HCT116 (cell line): ENCODE measurements around the gene FAM193A. TPM values are rescaled to one million over a fixed set of nuclear protein-coding genes. Genes with fewer than 3 reads are reported as not detected.

Experiments used
- ATAC-seq: fragments of 200-7000 bp; cut with Tn5 transposase; 2 replicates; pipeline ENCODE4 v1.9.1; 2020; ENCODE audit warnings: mild to moderate bottlenecking, moderate library complexity
- BruUV-seq: library from RNA; stranded (reverse); fragments of 400-500 nt; replicated peaks from 2 replicates; lab custom pipeline; 2021; lab: Mats Ljungman, UMichigan
- CTCF ChIA-PET: fragments of 300-600 bp; sonication (Branson Sonifier 250); formaldehyde crosslinking; loops from one replicate; lab custom pipeline; 2021; ENCODE audit warnings: antibody characterized with exemption; lab: Charles Lee
- POLR2A ChIA-PET: fragments of 300-600, 350-600 bp; sonication (Branson Sonifier 250); formaldehyde crosslinking; loops from one replicate; lab custom pipeline; 2021; ENCODE audit warnings: antibody characterized with exemption; lab: Charles Lee
- RAD21 ChIA-PET, 2 experiments: fragments of 300-600 bp; sonication (Branson Sonifier 250); formaldehyde crosslinking; loops; one replicate each; lab custom pipeline; 2023; ENCODE audit warnings: low total read pairs in 2 of 2; ENCODE audit not compliant: uncharacterized antibody in 2 of 2, unreplicated experiment in 2 of 2, low non-redundant PET in 1 of 2; lab: Charles Lee
- DNase-seq: peaks from one replicate; pipeline ENCODE4 v3.0.0-alpha.2; 2010; ENCODE audit warnings: low read depth, low spot score
- H2AFZ ChIP-seq: fragments of 200-600 bp; shearing (Covaris generic), sonication (generic); 2 replicates; pipeline ENCODE4 v1.6.1; 2017; ENCODE audit warnings: low read depth, mixed run types, mixed read lengths, antibody characterized with exemption, low read length; ENCODE audit not compliant: poor library complexity, severe bottlenecking
- H3K27ac ChIP-seq: 2 replicates; pipeline ENCODE4 v1.5.1; 2012; ENCODE audit warnings: low read depth, low read length
- H3K27me3 ChIP-seq: fragments of 200-600 bp; sonication (generic); 2 replicates; pipeline ENCODE4 v1.6.1; 2016; ENCODE audit warnings: mixed run types, low read length, mixed read lengths; ENCODE audit not compliant: insufficient read depth
- H3K36me3 ChIP-seq, 2 experiments: fragments of 200-500 bp in 1 of 2; fragments of 200-600 bp in 1 of 2; sonication (Bioruptor generic) in 1 of 2; sonication (generic) in 1 of 2; 2 replicates each; pipeline versions ENCODE4 v1.5.1 to v1.6.1; 2014 to 2016; ENCODE audit warnings: low read length in 2 of 2, inconsistent platforms in 1 of 2, mixed read lengths in 1 of 2, mixed run types in 1 of 2; ENCODE audit not compliant: insufficient read depth in 2 of 2, control insufficient read depth in 1 of 2
- H3K4me1 ChIP-seq, 2 experiments: fragments of 200-600 bp in 1 of 2; sonication (generic) in 1 of 2; 2 replicates each; pipeline versions ENCODE4 v1.5.1 to v1.6.1; 2012 to 2017; ENCODE audit warnings: low read length in 2 of 2, inconsistent platforms in 1 of 2, mild to moderate bottlenecking in 1 of 2, mixed read lengths in 1 of 2, mixed run types in 1 of 2, moderate library complexity in 1 of 2; ENCODE audit not compliant: insufficient read depth in 2 of 2, control insufficient read depth in 1 of 2
- H3K4me2 ChIP-seq: fragments of 200-600 bp; sonication (generic); 2 replicates; pipeline ENCODE4 v1.6.1; 2017; ENCODE audit warnings: mixed run types, low read length, mixed read lengths
- H3K4me3 ChIP-seq, 2 experiments: fragments of 200-600 bp in 1 of 2; sonication (generic) in 1 of 2; replicated peaks in 1 of 2; 2 replicates each; pipeline ENCODE4 v1.5.1; 2011 to 2016; ENCODE audit warnings: low read length in 2 of 2, control low read depth in 1 of 2, low read depth in 1 of 2, mild to moderate bottlenecking in 1 of 2, mixed read lengths in 1 of 2, mixed run types in 1 of 2
- H3K79me2 ChIP-seq: fragments of 200-600 bp; sonication (generic); 2 replicates; pipeline ENCODE4 v1.6.1; 2017; ENCODE audit warnings: mild to moderate bottlenecking, mixed run types, low read length, moderate library complexity, mixed read lengths; ENCODE audit not compliant: insufficient read depth
- H3K9ac ChIP-seq: fragments of 200-600 bp; sonication (generic); 2 replicates; pipeline ENCODE4 v1.6.1; 2016; ENCODE audit warnings: low read length, mixed read lengths
- H3K9me2 ChIP-seq: fragments of 200-600 bp; sonication (generic), shearing (Covaris generic); 2 replicates; pipeline ENCODE4 v1.6.1; 2017; ENCODE audit warnings: mixed run types, mild to moderate bottlenecking, moderate library complexity; ENCODE audit not compliant: insufficient read depth
- H3K9me3 ChIP-seq, 2 experiments: fragments of 200-500 bp in 1 of 2; fragments of 200-600 bp in 1 of 2; sonication (Bioruptor generic) in 1 of 2; sonication (generic) in 1 of 2; 2 replicates each; pipeline ENCODE4 v1.6.1; 2014 to 2017; ENCODE audit warnings: low read length in 2 of 2, mixed read lengths in 2 of 2, inconsistent platforms in 1 of 2, low read depth in 1 of 2, mild to moderate bottlenecking in 1 of 2, mixed run types in 1 of 2, moderate library complexity in 1 of 2; ENCODE audit not compliant: control insufficient read depth in 1 of 2, insufficient read depth in 1 of 2
- H4K20me1 ChIP-seq: fragments of 200-600 bp; sonication (generic), shearing (Covaris generic); 2 replicates; pipeline ENCODE4 v1.6.1; 2017; ENCODE audit warnings: mixed run types, mild to moderate bottlenecking, moderate library complexity; ENCODE audit not compliant: insufficient read depth
- CBX3 ChIP-seq: IDR thresholded peaks from 2 replicates; pipeline ENCODE4 v1.6.1; 2012; ENCODE audit warnings: low read depth
- CEBPB ChIP-seq: IDR thresholded peaks from 2 replicates; pipeline ENCODE4 v1.6.1; 2012; ENCODE audit warnings: low read depth
- JUND ChIP-seq: IDR thresholded peaks from 2 replicates; pipeline ENCODE4 v1.6.1; 2012
- POLR2AphosphoS5 ChIP-seq: IDR thresholded peaks from 2 replicates; pipeline ENCODE4 v1.6.1; 2011; ENCODE audit warnings: mild to moderate bottlenecking, low read depth, low read length, moderate library complexity
- SIN3A ChIP-seq: IDR thresholded peaks from 2 replicates; pipeline ENCODE4 v1.6.1; 2012; ENCODE audit warnings: low read depth
- YY1 ChIP-seq: IDR thresholded peaks from 2 replicates; pipeline ENCODE4 v1.6.1; 2011; ENCODE audit warnings: low read length, low read depth, moderate library complexity, mild to moderate bottlenecking; ENCODE audit not compliant: insufficient replicate concordance; ENCODE audit errors: extremely low read depth
- ZNF274 ChIP-seq: fragments of 200-500 bp; sonication (Bioruptor generic); IDR thresholded peaks from 2 replicates; pipeline ENCODE4 v1.6.1; 2014; ENCODE audit warnings: mild to moderate bottlenecking, low read depth, low read length, inconsistent platforms
- intact Hi-C: fragments of 100-400 bp; cut with micrococcal nuclease; formaldehyde crosslinking; loops from 2 replicates; pipeline ENCODE4 v1.10.0; 2022
- total RNA-seq: library from RNA; stranded (reverse); gene quantifications from one replicate; pipeline ENCODE4 v1.2.1, GENCODE V29; 2021; ENCODE audit not compliant: unreplicated experiment
- TF ChIP-seq, protein P1 (sequence below): IDR thresholded peaks from 2 replicates; pipeline ENCODE4 v1.6.1; 2011; ENCODE audit warnings: mild to moderate bottlenecking, low read length, moderate library complexity; ENCODE audit not compliant: insufficient replicate concordance; ENCODE audit errors: extremely low read depth
- TF ChIP-seq, protein P2 (sequence below): IDR thresholded peaks from 2 replicates; pipeline ENCODE4 v1.6.1; 2012

FAM193A gene
- total RNA-seq, 1 experiment from 2014 or later: 15.7 TPM

DNA sequence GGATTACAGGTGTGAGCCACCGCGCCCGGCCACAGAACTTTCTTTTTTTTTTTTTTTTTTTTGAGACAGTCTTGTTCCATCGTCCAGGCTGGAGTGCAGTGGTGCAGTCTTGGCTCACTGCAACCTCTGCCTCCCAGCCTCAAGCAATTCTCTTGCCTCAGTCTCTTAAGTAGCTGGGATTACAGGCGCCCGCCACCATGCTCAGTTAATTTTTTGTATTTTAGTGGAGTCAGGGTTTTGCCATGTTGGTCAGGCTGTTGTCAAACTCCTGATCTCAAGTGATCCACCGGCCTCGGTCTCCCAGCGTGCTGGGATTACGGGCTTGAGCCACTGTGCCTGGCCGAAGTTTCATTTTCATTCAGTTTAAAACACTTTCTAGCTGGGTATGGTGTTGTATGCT, 16.4 kb downstream of the FAM193A start (continued):
- TF ChIP-seq, protein P1, sequence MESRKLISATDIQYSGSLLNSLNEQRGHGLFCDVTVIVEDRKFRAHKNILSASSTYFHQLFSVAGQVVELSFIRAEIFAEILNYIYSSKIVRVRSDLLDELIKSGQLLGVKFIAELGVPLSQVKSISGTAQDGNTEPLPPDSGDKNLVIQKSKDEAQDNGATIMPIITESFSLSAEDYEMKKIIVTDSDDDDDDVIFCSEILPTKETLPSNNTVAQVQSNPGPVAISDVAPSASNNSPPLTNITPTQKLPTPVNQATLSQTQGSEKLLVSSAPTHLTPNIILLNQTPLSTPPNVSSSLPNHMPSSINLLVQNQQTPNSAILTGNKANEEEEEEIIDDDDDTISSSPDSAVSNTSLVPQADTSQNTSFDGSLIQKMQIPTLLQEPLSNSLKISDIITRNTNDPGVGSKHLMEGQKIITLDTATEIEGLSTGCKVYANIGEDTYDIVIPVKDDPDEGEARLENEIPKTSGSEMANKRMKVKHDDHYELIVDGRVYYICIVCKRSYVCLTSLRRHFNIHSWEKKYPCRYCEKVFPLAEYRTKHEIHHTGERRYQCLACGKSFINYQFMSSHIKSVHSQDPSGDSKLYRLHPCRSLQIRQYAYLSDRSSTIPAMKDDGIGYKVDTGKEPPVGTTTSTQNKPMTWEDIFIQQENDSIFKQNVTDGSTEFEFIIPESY: no peak
- TF ChIP-seq CEBPB: no peak

GRCh38 chr4:2558301-2558700, 21.9 kb downstream of the FAM193A start:
- Histone ChIP-seq H3K4me3 (no peak overlapping the region), H3K36me3 (no peaks in the 10 kb centered on the region), H3K79me2 (peaks cover 95% of the 10 kb centered on the region), H2AFZ (no peak overlapping the region), H3K4me2 (no peak overlapping the region), H3K4me1 (no peaks in the 10 kb centered on the region; a peak in 1 of 4 replicates), H3K27me3 (no peaks in the 10 kb centered on the region), H3K9me3 (no peaks in the 10 kb centered on the region), H3K27ac (no peak overlapping the region), H3K9me2 (no peaks in the 10 kb centered on the region), H4K20me1 (peaks cover 14% of the 10 kb centered on the region; the same call in 1 of the 2 replicates), H3K9ac (no peak overlapping the region)
- BruUV-seq: no TSS peak
- no peak for TF ChIP-seq YY1
- no peak for TF ChIP-seq POLR2AphosphoS5
- TF ChIP-seq SIN3A: no peak
- TF ChIP-seq JUND: no peak
- TF ChIP-seq, protein P2, sequence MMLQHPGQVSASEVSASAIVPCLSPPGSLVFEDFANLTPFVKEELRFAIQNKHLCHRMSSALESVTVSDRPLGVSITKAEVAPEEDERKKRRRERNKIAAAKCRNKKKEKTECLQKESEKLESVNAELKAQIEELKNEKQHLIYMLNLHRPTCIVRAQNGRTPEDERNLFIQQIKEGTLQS: no peak
- TF ChIP-seq ZNF274: no peak
- TF ChIP-seq CBX3: no peak
- intact Hi-C loops: no loop called here
- ChIA-PET RAD21 (no interaction called here), POLR2A (no interaction called here), CTCF (interaction anchor here (0.7 kb wide), 1 partner anchor 8 kb away, joined by 3 read pairs; no protein-coding TSS in a partner anchor)
- ATAC-seq: no peak
- no peak for DNase-seq
